ENCODE data around the gene HIF3A. TPM values are rescaled to one million over a fixed set of nuclear protein-coding genes. Genes with fewer than 3 reads are reported as not detected.

HIF3A gene
- total and polyA plus RNA-seq, 9 of the 15 experiments (the other 6 are each of a cell fraction or from before 2014, with no cell fraction given): 0.29 TPM; not detected in 8

GRCh38 chr19:46346821-46347571 lies 50.2 kb downstream of the HIF3A start, which contains the start of gene PPP5C (continued):
- TF ChIP-seq KAT8 (IDR thresholded peaks at IDR 0.05; ENCODE audit: low read depth) (no peak), RCOR1 (IDR thresholded peaks at IDR 0.05; ENCODE audit: borderline replicate concordance in 1 of 2, low read depth in 2 of 2, low read length in 2 of 2) (peak in 1 of 2 experiments; percentile 57; a peak in 1 of 4 replicates), MAFK (IDR thresholded peaks at IDR 0.05; ENCODE audit: low read length) (no peak), ID3 (CRISPR knock-in tag; IDR thresholded peaks at IDR 0.05) (no peak), ID3 (tag; IDR thresholded peaks at IDR 0.05) (peak; percentile 22; the same call in 1 of the 2 replicates), SIN3A (IDR thresholded peaks at IDR 0.05; ENCODE audit: borderline replicate concordance in 2 of 2, control insufficient read depth in 1 of 2, low read depth in 2 of 2, low read length in 2 of 2) (peak; percentile 53 to 72; a peak in 1 of 4 replicates), CBX5 (IDR thresholded peaks at IDR 0.05; ENCODE audit: borderline replicate concordance, low read depth) (no peak), RHOXF2B (CRISPR knock-in tag; conservative IDR thresholded peaks at IDR 0.05) (no peak), ILF3 (IDR thresholded peaks at IDR 0.05; ENCODE audit: borderline replicate concordance) (no peak), BCL6 (CRISPR knock-in tag; IDR thresholded peaks at IDR 0.05) (no peak), POLR2B (IDR thresholded peaks at IDR 0.05; ENCODE audit: low read depth, partially characterized antibody) (peak; percentile 86), GTF2E2 (tag; IDR thresholded peaks at IDR 0.05) (peak; percentile 72), HES1 (IDR thresholded peaks at IDR 0.05; ENCODE audit: low read depth) (no peak), ZFP30 (CRISPR knock-in tag; IDR thresholded peaks at IDR 0.05; ENCODE audit: borderline replicate concordance) (no peak), ZNF75A (CRISPR knock-in tag; IDR thresholded peaks at IDR 0.05) (no peak), MBD2 (IDR thresholded peaks at IDR 0.05; ENCODE audit: borderline replicate concordance, low read depth) (peak; percentile 38; the same call in 1 of the 2 replicates), TEAD1 (CRISPR knock-in tag; IDR thresholded peaks at IDR 0.05) (peak; percentile 54 to 81; a peak in 1 of 4 replicates), JUNB (CRISPR knock-in tag; conservative IDR thresholded peaks at IDR 0.05) (no peak), ETS1 (conservative IDR thresholded peaks at IDR 0.05; ENCODE audit: control insufficient read depth, low read depth, low read length) (peak; percentile 63; the same call in 1 of the 2 replicates)
